ENCODE measurements around the gene TOX3.

The TOX3 gene

GRCh38 chr16:52408191-52408845, 138.6 kb downstream of the TOX3 start:
- in situ Hi-C loops (cut with MboI; ENCODE audit: low sequenced_read_pairs), result no loop called here

- in situ Hi-C loops (cut with MboI; ENCODE audit: low sequenced_read_pairs), result no loop called here
These were observed 139.2 kb downstream of the TOX3 start for GRCh38 chr16:52407778-52408177.

- in situ Hi-C loops (cut with MboI; ENCODE audit: low sequenced_read_pairs), result no loop called here
These were observed 141.5 kb downstream of the TOX3 start for GRCh38 chr16:52405441-52405840.

GRCh38 chr16:52404546-52404945, 142.4 kb downstream of the TOX3 start:
- in situ Hi-C loops (cut with MboI; ENCODE audit: low sequenced_read_pairs), result no loop called here

- in situ Hi-C loops (cut with MboI; ENCODE audit: low sequenced_read_pairs), result no loop called here
These were observed 147.8 kb downstream of the TOX3 start for GRCh38 chr16:52399116-52399515.

- in situ Hi-C loops (cut with MboI; ENCODE audit: low sequenced_read_pairs), result no loop called here
These were observed 148.4 kb downstream of the TOX3 start for GRCh38 chr16:52398491-52398960.

GRCh38 chr16:52398021-52398420, 148.9 kb downstream of the TOX3 start:
- in situ Hi-C loops (cut with MboI; ENCODE audit: low sequenced_read_pairs), result no loop called here

- in situ Hi-C loops (cut with MboI; ENCODE audit: low sequenced_read_pairs), result no loop called here
These were observed 153.5 kb downstream of the TOX3 start for GRCh38 chr16:52393448-52393847.

GRCh38 chr16:52389045-52389444, 157.9 kb downstream of the TOX3 start:
- in situ Hi-C loops (cut with MboI; ENCODE audit: low sequenced_read_pairs), result no loop called here

Measured in HL-60/S4 treated with phorbol 12-myristate 13-acetate at 8.2 ng/mL for 4 days and 3 days (cell line).